Activated CD4-positive, alpha-beta T cell treated with anti-CD3 and anti-CD28 coated beads for 4 hours (primary cell): ENCODE results near the gene LILRB5.
"Not testable (repeated sequence)": the region's sequence is repeated elsewhere in the genome, so short reads cannot be mapped to it uniquely, and the experiment has no call there.

Experiments used
- DNase-seq, 2 donors: peaks; one replicate each; pipeline ENCODE4 v3.0.0-alpha.2; 2020

Gene LILRB5

GRCh38 chr19:54257116-54257480 is at the start of gene LILRB5:
Gene LILRB5, minus strand, starts transcription at chr19:54257273. Its CDS starts 80 bp downstream, at chr19:54257193.
- no peak for DNase-seq

DNA sequence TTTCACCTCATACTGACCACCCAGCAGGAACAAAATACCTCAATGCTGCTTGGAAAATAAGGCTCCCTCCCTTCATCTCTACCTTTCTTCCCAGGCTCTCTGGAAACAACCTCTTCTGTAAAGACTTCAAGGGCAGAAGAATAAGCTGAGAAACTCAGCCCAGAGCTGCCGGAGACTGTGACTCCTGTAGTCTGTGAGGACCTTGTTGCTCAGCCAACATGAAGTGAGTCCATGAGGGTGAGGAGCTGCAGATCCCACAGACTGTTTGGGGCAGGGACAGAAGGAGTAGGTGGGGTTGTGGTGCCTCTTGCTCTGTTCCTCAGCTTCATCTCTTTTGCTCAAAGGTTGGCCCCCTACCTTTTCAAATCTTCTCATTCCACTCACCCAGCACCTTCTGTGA is 48.1 kb upstream of the LILRB5 start:
- DNase-seq, result no peak

DNA sequence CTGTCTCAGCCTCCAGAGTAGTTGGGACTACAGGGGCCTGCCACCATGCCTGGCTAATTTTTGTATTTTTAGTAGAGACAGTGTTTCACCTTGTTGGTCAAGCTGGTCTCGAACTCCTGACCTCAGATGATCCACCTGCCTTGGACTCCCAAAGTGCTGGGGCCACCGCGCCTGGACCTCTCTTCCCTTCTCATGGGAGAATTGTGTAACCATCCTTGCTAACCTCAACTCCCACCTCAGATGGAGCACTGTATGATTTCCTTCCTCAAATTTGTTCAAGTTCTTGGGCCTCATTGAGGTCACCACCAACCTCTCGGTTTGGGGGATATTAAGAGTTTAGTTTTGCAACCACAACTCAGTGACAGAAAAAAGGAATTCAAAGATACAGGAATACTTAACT is 45.2 kb upstream of the LILRB5 start:
- DNase-seq, result no peak

GRCh38 chr19:54299515-54299914 is 42.4 kb upstream of the LILRB5 start:
- no peak for DNase-seq

DNA sequence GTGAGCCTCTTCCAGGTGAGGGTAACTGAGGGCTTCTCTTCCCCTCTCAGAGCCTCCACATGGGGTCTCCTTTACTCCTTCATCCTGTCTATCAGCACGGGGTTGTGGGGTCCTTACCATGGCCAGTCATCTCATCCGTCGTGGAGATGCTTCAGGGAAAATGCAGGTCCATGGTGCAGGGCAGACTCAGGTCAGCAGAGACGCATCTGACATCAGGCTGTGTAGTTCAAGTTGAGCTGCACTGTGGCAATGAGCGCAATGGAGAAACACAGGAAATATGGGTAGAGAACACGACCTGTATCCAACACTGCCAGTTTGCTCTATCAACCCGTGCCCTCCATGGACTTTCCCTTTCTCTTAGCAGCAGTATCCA is 42.0 kb upstream of the LILRB5 start:
- DNase-seq, result no peak

- no peak for DNase-seq
These were observed 41.5 kb upstream of the LILRB5 start for GRCh38 chr19:54298357-54299125.

- no peak for DNase-seq
These were observed 40.8 kb upstream of the LILRB5 start for GRCh38 chr19:54297759-54298305.

DNA sequence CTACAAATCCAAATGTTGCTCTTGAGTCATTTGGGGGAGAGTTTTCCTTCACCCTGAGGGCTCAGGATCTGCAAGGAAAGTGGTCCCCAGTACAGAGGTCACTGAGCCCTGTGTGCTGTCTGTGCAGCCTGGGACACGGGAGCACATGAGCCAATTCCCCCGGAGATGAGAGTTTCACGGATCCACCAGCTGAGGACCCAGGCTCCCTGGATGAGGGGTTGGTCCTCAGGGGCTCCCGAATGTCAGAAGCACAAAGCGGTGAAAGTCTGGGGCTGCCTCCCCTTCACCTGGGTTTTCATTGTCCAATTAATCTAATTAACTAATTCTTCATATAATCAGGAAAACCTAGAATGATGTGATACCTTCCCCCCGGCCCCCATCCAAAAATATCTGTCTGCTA is 37.5 kb upstream of the LILRB5 start:
- no peak for DNase-seq

- not testable (repeated sequence) for DNase-seq
These were observed 32.1 kb upstream of the LILRB5 start for GRCh38 chr19:54289160-54289559.

GRCh38 chr19:54287456-54287855 is 30.4 kb upstream of the LILRB5 start:
- no peak for DNase-seq

DNA sequence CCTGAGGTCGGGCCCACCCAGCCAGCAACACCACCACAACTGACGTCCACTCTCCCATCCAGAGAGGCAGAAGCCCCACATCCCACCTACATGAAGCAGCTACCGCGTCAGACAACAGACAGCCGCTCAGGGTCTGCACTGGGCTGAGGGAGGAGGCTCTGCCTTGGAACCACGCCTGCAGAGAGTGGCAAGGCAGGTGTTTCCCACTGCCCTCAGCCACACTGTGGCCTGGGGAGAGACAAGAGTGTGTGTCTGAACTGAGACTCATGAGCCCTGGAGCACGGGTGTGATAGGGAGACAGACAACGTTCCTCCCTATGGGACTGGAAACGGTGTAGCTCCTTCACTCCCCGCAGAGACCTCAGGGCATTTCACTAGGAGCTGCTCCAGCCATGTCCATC is 29.2 kb upstream of the LILRB5 start:
- DNase-seq, result not testable (repeated sequence)

DNA sequence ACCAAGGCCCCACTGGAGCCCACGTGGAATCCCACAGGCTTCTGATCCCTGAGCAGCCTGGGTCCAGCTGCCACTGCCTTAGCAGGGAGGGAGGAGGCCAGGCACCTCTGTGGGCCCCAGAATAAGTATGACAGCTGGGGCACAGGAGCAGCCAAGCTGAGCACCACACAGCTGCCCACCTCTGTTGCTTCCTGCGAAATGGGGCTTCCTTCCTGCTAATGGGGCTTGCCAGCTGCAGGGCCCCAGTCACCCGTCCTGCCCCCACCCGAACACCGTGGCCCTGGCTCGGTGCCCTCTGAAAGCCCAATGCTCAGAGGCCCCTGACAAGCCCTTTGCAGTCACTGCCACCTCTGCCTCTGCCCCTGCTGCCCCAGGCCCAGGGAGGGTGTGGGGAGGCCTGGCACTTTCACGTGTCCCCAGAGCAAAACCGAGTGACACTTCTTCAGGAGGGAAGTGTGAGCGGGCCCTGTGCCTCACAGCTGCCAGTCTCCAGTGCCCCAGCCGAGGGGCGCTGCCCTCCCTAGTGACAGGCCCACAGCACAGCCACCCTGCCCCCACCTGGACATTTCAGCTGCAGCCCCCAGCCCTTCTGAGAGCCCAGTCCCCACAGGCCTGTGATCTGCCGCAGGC is 28.5 kb upstream of the LILRB5 start:
- not testable (repeated sequence) for DNase-seq

DNA sequence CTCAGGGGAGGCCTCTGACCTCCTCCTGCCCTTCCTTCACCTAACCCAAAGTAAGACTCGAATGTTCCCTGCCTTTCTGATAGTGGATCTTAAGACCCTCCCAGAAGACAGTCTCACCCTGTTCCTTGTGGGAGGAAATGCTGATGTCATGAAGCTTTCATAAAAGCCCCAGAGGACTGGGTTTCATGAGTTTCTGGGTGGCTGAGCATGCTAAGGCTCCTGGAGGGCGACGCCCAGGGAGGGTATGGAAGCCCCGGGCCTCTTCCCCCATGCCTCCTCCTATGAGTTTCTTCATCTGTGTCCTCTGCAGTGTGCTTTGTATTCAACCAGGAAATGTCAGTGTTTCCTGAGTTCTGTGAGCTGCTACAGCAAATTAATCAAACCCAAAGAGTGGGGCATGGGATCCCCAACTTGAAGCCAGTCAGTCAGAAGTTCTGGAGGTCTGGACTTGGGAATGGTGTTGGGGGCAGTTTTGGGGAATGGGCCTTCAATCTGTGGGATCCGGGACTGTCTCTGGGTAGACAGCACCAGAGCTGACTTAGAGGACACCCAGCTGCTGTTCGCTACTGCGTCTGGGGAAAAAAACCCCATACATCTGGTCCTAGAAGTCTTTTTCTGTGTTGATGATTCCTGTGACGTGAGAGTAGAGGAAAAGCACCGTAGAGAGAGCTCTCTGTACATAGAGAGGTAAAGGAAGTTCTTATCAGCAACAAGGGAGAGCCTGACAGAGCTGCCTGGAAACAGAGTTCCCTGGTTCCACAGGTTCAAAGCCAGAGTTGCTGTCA is 25.8 kb upstream of the LILRB5 start:
- no peak for DNase-seq

GRCh38 chr19:54281729-54282075 is 24.6 kb upstream of the LILRB5 start:
- not testable (repeated sequence) for DNase-seq

- no peak for DNase-seq
These were observed 24.1 kb upstream of the LILRB5 start, which contains the start of gene LILRB2 for GRCh38 chr19:54281007-54281728. Gene LILRB2, minus strand, starts transcription at chr19:54281110. Its CDS starts 614 bp downstream, at chr19:54280496.

GRCh38 chr19:54280441-54280840 is 23.4 kb upstream of the LILRB5 start:
- not testable (repeated sequence) for DNase-seq

DNA sequence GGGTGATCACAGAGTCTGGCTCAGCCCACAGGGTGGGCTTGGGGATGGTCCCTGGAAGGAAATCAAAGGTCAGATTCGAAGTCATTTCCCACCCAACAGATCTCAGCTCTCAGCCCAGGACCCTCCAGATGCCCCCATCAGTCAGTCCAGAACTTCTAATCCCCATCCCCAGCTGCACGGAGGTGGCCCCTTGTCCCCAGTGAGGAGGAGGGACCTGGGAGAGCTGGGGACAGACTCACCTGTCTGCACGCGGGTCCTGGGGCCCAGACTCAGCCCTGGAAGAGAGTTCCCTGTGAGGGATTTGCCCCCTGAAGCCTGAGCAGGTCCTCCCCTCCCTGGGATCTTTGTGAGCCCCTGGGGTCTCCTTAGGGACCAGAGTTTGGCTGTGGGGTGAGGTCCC is 23.0 kb upstream of the LILRB5 start:
- not testable (repeated sequence) for DNase-seq

DNA sequence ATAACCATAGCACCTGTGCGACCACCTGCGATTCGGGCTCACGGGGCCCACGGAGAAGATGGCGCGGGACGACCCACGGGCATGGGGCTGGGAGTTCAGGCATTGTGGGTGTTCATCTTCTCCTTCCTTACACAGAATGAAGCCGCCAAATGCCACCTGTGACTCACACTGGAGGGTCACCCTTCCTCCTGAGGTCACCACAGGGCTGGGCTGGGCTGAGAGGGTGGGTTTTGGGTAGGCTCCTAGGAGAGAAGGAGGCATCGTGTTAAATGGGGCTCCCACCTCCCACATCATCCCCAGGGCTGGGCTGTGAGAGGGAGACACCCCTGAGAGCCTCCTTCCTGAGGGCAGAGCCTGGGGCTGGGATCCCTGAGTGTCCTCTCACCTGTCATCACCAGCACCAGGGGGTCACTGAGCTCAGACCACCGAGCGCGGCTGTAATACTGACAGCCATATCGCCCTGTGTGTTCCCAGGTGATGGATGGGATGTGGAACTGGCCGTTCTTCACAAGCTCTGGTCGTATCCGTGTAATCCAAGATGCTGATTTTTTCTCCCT is 22.4 kb upstream of the LILRB5 start:
- no peak for DNase-seq

DNA sequence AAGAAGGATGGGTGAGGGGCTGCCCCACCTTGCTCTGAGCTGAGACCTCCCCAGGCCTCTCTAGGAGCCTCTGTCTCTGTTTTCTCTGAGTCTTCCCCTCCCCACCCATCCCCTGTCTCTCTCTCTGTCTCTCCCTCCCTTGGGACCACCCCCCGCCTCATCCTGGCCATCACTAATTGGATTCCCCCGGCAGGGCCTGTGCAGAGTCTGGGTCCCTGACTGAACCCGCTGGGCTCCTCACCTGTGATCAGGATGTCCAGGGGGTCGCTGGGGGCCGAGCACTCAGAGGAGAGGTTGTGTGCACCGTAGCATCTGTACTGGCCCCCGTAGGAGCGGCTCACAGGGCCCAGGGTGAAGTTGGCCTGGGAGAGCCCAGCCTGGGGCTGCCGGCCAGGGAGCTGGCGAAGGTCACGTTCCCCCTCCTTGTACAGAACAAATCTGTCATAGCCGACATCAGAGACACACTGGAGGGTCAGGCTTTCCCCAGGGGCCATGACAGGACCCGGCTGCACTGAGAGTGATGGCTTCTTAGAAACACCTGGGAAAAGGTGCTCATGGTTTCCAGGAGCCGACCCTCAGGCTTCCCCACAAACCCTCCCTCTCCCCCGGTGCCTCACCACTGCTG is 21.6 kb upstream of the LILRB5 start:
- DNase-seq, result not testable (repeated sequence)

GRCh38 chr19:54278056-54278455 is 21.0 kb upstream of the LILRB5 start:
- not testable (repeated sequence) for DNase-seq

DNA sequence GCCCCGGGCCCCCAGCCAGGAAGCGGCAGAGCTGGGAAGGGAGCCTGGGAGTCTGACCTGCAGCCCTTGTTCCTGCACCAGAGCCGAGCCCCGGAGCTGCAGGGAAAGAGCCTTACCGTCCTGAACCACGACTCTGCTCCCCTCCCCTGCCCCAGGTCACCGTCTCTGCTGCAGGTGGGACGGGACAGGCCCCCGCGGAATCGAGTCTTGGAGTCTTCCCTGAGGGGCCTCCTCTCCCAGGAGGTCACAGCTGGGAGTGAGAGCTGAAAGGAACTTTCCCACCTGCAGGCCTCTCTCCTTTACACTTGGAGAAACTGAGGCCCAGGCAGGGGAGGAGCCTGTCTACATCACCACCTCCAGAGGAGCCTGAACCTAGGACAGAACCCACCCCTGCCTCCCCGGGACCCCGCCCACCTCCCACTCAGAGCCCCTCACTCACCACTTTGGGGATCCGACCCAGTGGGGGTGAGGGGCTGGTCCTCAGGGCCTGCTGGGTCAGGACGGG is 20.1 kb upstream of the LILRB5 start:
- not testable (repeated sequence) for DNase-seq

- DNase-seq, result no peak
These were observed 18.9 kb upstream of the LILRB5 start for GRCh38 chr19:54275951-54276350.
